SK-N-SH (cell line): ENCODE data around the gene PHLPP1. TPM values are rescaled to one million over a fixed set of nuclear protein-coding genes. Genes with fewer than 3 reads are reported as not detected.

Experiments
- CTCF ChIA-PET: fragments of 300-600, 350-600 bp; formaldehyde crosslinking; extraction: SDS; loops from one replicate; lab custom pipeline; 2021; lab: Yijun Ruan, JAX
- POLR2A ChIA-PET: fragments of 350-600 bp; sonication (Branson Sonifier 250); formaldehyde crosslinking; extraction: SDS; loops from one replicate; lab custom pipeline; 2020; ENCODE audit warnings: antibody characterized with exemption, inconsistent platforms; lab: Yijun Ruan, JAX
- DNase-seq: peaks from one replicate; pipeline ENCODE4 v3.0.0; 2012
- H2AFZ ChIP-seq: fragments of 200-600 bp; sonication (generic); 2 replicates; pipeline ENCODE4 v1.8.1; 2016; ENCODE audit warnings: antibody characterized with exemption, mild to moderate bottlenecking, low read depth
- H3F3A ChIP-seq: fragments of 200-600 bp; sonication (generic); replicated peaks from 2 replicates; pipeline ENCODE3; 2016; ENCODE audit warnings: antibody characterized with exemption, mild to moderate bottlenecking; ENCODE audit not compliant: insufficient read depth
- H3K27ac ChIP-seq, 2 experiments: fragments of 200-500 bp in 1 of 2; fragments of 200-600 bp in 1 of 2; sonication (Bioruptor generic) in 1 of 2; sonication (generic), shearing (Covaris generic) in 1 of 2; 2 replicates each; pipeline versions ENCODE4 v1.5.1 to v1.6.1; 2014 to 2016; ENCODE audit warnings: low read depth in 2 of 2, inconsistent platforms in 1 of 2, low read length in 1 of 2, mild to moderate bottlenecking in 1 of 2, mixed read lengths in 1 of 2
- H3K27me3 ChIP-seq: fragments of 200-600 bp; sonication (generic), shearing (Covaris generic); 2 replicates; pipeline ENCODE4 v1.6.1; 2016; ENCODE audit warnings: mixed run types; ENCODE audit not compliant: insufficient read depth
- H3K36me3 ChIP-seq, 2 experiments: fragments of 200-500 bp in 1 of 2; fragments of 200-600 bp in 1 of 2; sonication (Bioruptor generic) in 1 of 2; sonication (generic) in 1 of 2; replicated peaks in 1 of 2; 2 replicates each; pipeline versions ENCODE3 to v1.5.1; 2014 to 2016; ENCODE audit warnings: low read length in 1 of 2, mild to moderate bottlenecking in 1 of 2; ENCODE audit not compliant: insufficient read depth in 2 of 2, control insufficient read depth in 1 of 2
- H3K4me1 ChIP-seq, 2 experiments: fragments of 200-500 bp in 1 of 2; fragments of 200-600 bp in 1 of 2; sonication (Bioruptor generic) in 1 of 2; sonication (generic), shearing (Covaris generic) in 1 of 2; 2 replicates each; pipeline versions ENCODE4 v1.5.1 to v1.6.1; 2014 to 2016; ENCODE audit warnings: low read depth in 1 of 2, low read length in 1 of 2, mixed run types in 1 of 2; ENCODE audit not compliant: insufficient read depth in 2 of 2, control insufficient read depth in 1 of 2
- H3K4me2 ChIP-seq: fragments of 200-600 bp; sonication (generic), shearing (Covaris generic); 2 replicates; pipeline ENCODE4 v1.6.1; 2017; ENCODE audit warnings: mixed run types
- H3K4me3 ChIP-seq, 2 experiments: fragments of 200-500 bp in 1 of 2; fragments of 200-600 bp in 1 of 2; sonication (Bioruptor generic) in 1 of 2; sonication (generic), shearing (Covaris generic) in 1 of 2; 2 replicates each; pipeline versions ENCODE4 v1.5.1 to v1.8.1; 2014 to 2016; ENCODE audit warnings: low read depth in 2 of 2, inconsistent platforms in 1 of 2, low read length in 1 of 2, mild to moderate bottlenecking in 1 of 2, mixed read lengths in 1 of 2, moderate library complexity in 1 of 2
- H3K79me2 ChIP-seq: fragments of 200-600 bp; sonication (generic); 2 replicates; pipeline ENCODE4 v1.8.1; 2017; ENCODE audit warnings: mild to moderate bottlenecking; ENCODE audit not compliant: insufficient read depth
- H3K9ac ChIP-seq: fragments of 200-600 bp; sonication (generic); 2 replicates; pipeline ENCODE4 v1.6.1; 2017; ENCODE audit warnings: mixed run types
- H3K9me2 ChIP-seq: fragments of 200-600 bp; sonication (generic); 2 replicates; pipeline ENCODE4 v1.6.1; 2017; ENCODE audit warnings: mixed run types
- H3K9me3 ChIP-seq: fragments of 200-600 bp; sonication (generic); 2 replicates; pipeline ENCODE4 v1.6.1; 2017; ENCODE audit warnings: mixed run types, mild to moderate bottlenecking, moderate library complexity
- H4K20me1 ChIP-seq: fragments of 200-600 bp; sonication (generic); 2 replicates; pipeline ENCODE4 v1.6.1; 2017; ENCODE audit warnings: mild to moderate bottlenecking, mixed run types; ENCODE audit not compliant: insufficient read depth
- CTCF ChIP-seq: fragments of 200-600 bp; sonication (generic); IDR thresholded peaks from 2 replicates; pipeline ENCODE4 v1.6.1; 2017; ENCODE audit warnings: antibody characterized with exemption, mild to moderate bottlenecking, moderate library complexity
- ELF1 ChIP-seq: IDR thresholded peaks from 2 replicates; pipeline ENCODE4 v1.4.0; 2012
- EP300 ChIP-seq, 2 experiments: IDR thresholded peaks; 2 replicates each; pipeline versions ENCODE4 v1.4.0 to v1.6.1; 2012; ENCODE audit warnings: borderline replicate concordance in 1 of 2, low read depth in 1 of 2, low read length in 1 of 2
- EZH2phosphoT487 ChIP-seq: fragments of 200-600 bp; sonication (generic); IDR thresholded peaks from 2 replicates; pipeline ENCODE4 v1.6.1; 2017; ENCODE audit warnings: low read depth, mixed run types, mild to moderate bottlenecking, antibody characterized with exemption, moderate library complexity, borderline replicate concordance
- FOSL2 ChIP-seq: IDR thresholded peaks from 2 replicates; pipeline ENCODE4 v1.4.0; 2012; ENCODE audit warnings: low read depth, mild to moderate bottlenecking, moderate library complexity, borderline replicate concordance
- FOXJ3 ChIP-seq: sonication (generic); formaldehyde crosslinking; IDR thresholded peaks from 2 replicates; pipeline ENCODE4 v1.5.1; 2020; ENCODE audit warnings: mild to moderate bottlenecking, missing genetic modification reagents
- FOXM1 ChIP-seq: IDR thresholded peaks from 2 replicates; pipeline ENCODE4 v1.4.0; 2012; ENCODE audit warnings: low read depth, mild to moderate bottlenecking
- GABPA ChIP-seq: IDR thresholded peaks from 2 replicates; pipeline ENCODE4 v1.4.0; 2012; ENCODE audit warnings: low read depth, mild to moderate bottlenecking
- GATA2 ChIP-seq: sonication (generic); formaldehyde crosslinking; IDR thresholded peaks from 2 replicates; pipeline ENCODE4 v1.5.0; 2020; ENCODE audit warnings: mild to moderate bottlenecking, missing genetic modification reagents
- JUND ChIP-seq: IDR thresholded peaks from 2 replicates; pipeline ENCODE4 v1.4.0; 2012
- MAX ChIP-seq: IDR thresholded peaks from 2 replicates; pipeline ENCODE4 v1.4.0; 2012; ENCODE audit warnings: low read depth
- MEF2A ChIP-seq: IDR thresholded peaks from 2 replicates; pipeline ENCODE4 v1.4.0; 2012; ENCODE audit warnings: low read depth, borderline replicate concordance
- MXI1 ChIP-seq: IDR thresholded peaks from 2 replicates; pipeline ENCODE4 v1.6.1; 2012; ENCODE audit warnings: mild to moderate bottlenecking, low read depth, low read length, improper control_type of control experiment
- NFIC ChIP-seq: IDR thresholded peaks from 2 replicates; pipeline ENCODE4 v1.4.0; 2012; ENCODE audit warnings: borderline replicate concordance
- NRF1 ChIP-seq: IDR thresholded peaks from 2 replicates; pipeline ENCODE4 v1.6.1; 2012; ENCODE audit warnings: low read depth, mild to moderate bottlenecking, low read length
- POLR2AphosphoS5 ChIP-seq: IDR thresholded peaks from 2 replicates; pipeline ENCODE4 v1.6.1; 2012; ENCODE audit warnings: low read depth, low read length
- RAD21 ChIP-seq: IDR thresholded peaks from 2 replicates; pipeline ENCODE4 v1.6.1; 2012; ENCODE audit warnings: mild to moderate bottlenecking, low read length
- RCOR1 ChIP-seq: fragments of 150-350 bp; IDR thresholded peaks from 2 replicates; pipeline ENCODE4 v1.6.1; 2017; ENCODE audit warnings: antibody characterized with exemption, low read length
- RFX5 ChIP-seq: IDR thresholded peaks from 2 replicates; pipeline ENCODE4 v1.6.1; 2012; ENCODE audit warnings: mild to moderate bottlenecking, improper control_type of control experiment, low read length
- RXRA ChIP-seq: IDR thresholded peaks from 2 replicates; pipeline ENCODE4 v1.4.0; 2012; ENCODE audit warnings: low read depth, mild to moderate bottlenecking, borderline replicate concordance
- SIN3A ChIP-seq: IDR thresholded peaks from 2 replicates; pipeline ENCODE4 v1.6.1; 2012; ENCODE audit warnings: low read depth, mild to moderate bottlenecking, low read length, moderate library complexity, borderline replicate concordance
- SMC3 ChIP-seq: IDR thresholded peaks from 2 replicates; pipeline ENCODE4 v1.6.1; 2012; ENCODE audit warnings: low read depth, low read length, improper control_type of control experiment
- TCF12 ChIP-seq: IDR thresholded peaks from 2 replicates; pipeline ENCODE4 v1.4.0; 2012
- TEAD4 ChIP-seq: IDR thresholded peaks from 2 replicates; pipeline ENCODE4 v1.4.0; 2012; ENCODE audit warnings: mild to moderate bottlenecking, borderline replicate concordance; ENCODE audit not compliant: insufficient read depth
- USF2 ChIP-seq: fragments of 150-350 bp; IDR thresholded peaks from 2 replicates; pipeline ENCODE4 v1.6.1; 2017; ENCODE audit warnings: antibody characterized with exemption, low read length, low read depth, borderline replicate concordance
- YY1 ChIP-seq: IDR thresholded peaks from 2 replicates; pipeline ENCODE4 v1.4.0; 2012; ENCODE audit warnings: low read depth, mild to moderate bottlenecking
- WGBS: methylation state at CpG from one replicate; pipeline ENCODE4 v1.1.6; 2017; ENCODE audit warnings: low lambda C conversion rate; 5-methylcytosine and 5-hydroxymethylcytosine counted together
- polyA plus RNA-seq, 3 experiments: library from polyadenylated mRNA; depleted of rRNA; stranded (reverse); fragments of >200 nt; gene quantifications; 2 replicates each; pipeline ENCODE4 v1.2.3, GENCODE V29; 2012

PHLPP1 gene
- polyA plus RNA-seq, 1 of the 3 experiments (the other 2 are of a cell fraction): 4.6 TPM

- TF ChIP-seq USF2 (no peak), SIN3A (no peak), YY1 (no peak), RAD21 (no peak), FOXM1 (no peak), TEAD4 (no peak), MXI1 (no peak), EP300 (IDR thresholded peaks at IDR 0.05; ENCODE audit: borderline replicate concordance in 1 of 2, low read depth in 1 of 2, low read length in 1 of 2) (no peak), EZH2phosphoT487 (no peak), MAX (no peak), POLR2AphosphoS5 (no peak)
Measured at GRCh38 chr18:62964432-62964831, 249.1 kb downstream of the PHLPP1 start (continued).

GRCh38 chr18:62967089-62967488, 251.7 kb downstream of the PHLPP1 start:
- Histone ChIP-seq H3K27ac (no peak overlapping the region), H3K4me2 (no peak overlapping the region), H3K4me3 (no peak overlapping the region), H4K20me1 (no peaks in the 10 kb centered on the region), H3K4me1 (no peaks in the 10 kb centered on the region), H2AFZ (no peak overlapping the region), H3K9me3 (no peaks in the 10 kb centered on the region), H3F3A (no peaks in the 10 kb centered on the region), H3K36me3 (peaks cover 0 to 7% of the 10 kb centered on the region in 2 experiments), H3K27me3 (no peaks in the 10 kb centered on the region), H3K9ac (no peak overlapping the region), H3K9me2 (no peaks in the 10 kb centered on the region), H3K79me2 (no peaks in the 10 kb centered on the region)
- POLR2A ChIA-PET: no interaction called here
- 95% methylated on average over 4 of the region's 4 CpGs for WGBS
- CTCF ChIA-PET: interaction anchor here (1.4 to 1.7 kb wide), 2 partner anchors 9 to 16 kb away, joined by 5 to 7 read pairs; no protein-coding TSS in a partner anchor
- no peak for DNase-seq
- no peak for TF ChIP-seq NRF1
- no peak for TF ChIP-seq GATA2 (CRISPR knock-in tag)

GRCh38 chr18:62973689-62974088, 258.3 kb downstream of the PHLPP1 start:
- Histone ChIP-seq H3K9me2 (no peaks in the 10 kb centered on the region), H3K36me3 (peaks cover 0 to 6% of the 10 kb centered on the region in 2 experiments), H3K4me1 (peaks cover 0 to 5% of the 10 kb centered on the region in 2 experiments; a peak in 1 of 4 replicates), H4K20me1 (no peaks in the 10 kb centered on the region), H3F3A (no peaks in the 10 kb centered on the region), H2AFZ (no peak overlapping the region), H3K9ac (no peak overlapping the region), H3K4me2 (no peak overlapping the region), H3K9me3 (no peaks in the 10 kb centered on the region), H3K27me3 (no peaks in the 10 kb centered on the region), H3K4me3 (no peak overlapping the region), H3K27ac (no peak overlapping the region), H3K79me2 (no peaks in the 10 kb centered on the region)
- ChIA-PET CTCF (interaction anchor here (0.8 to 2.1 kb wide), 4 partner anchors 9 to 390 kb away, joined by 3 to 10 read pairs (median 3); no protein-coding TSS in a partner anchor), POLR2A (no interaction called here)
- DNase-seq: no peak
- 83% methylated on average over 1 of the region's 1 CpG for WGBS
- TF ChIP-seq EP300 (IDR thresholded peaks at IDR 0.05; ENCODE audit: borderline replicate concordance in 1 of 2, low read depth in 1 of 2, low read length in 1 of 2) (no peak), GATA2 (CRISPR knock-in tag) (no peak), MXI1 (no peak), ELF1 (no peak), FOSL2 (no peak), JUND (no peak), CTCF (no peak), FOXJ3 (no peak), MEF2A (no peak), RCOR1 (no peak), TCF12 (no peak), NFIC (no peak), RFX5 (no peak), GABPA (no peak), RXRA (no peak), MAX (no peak), SMC3 (no peak)
